NT2/D1 (cell line): ENCODE results near the gene PTPN14.

Source experiments
- SUZ12 ChIP-seq: IDR thresholded peaks from 2 replicates; pipeline ENCODE4 v1.6.1; 2011; ENCODE audit not compliant: insufficient read length, insufficient read depth; ENCODE audit errors: extremely low read depth
- YY1 ChIP-seq: IDR thresholded peaks from 2 replicates; pipeline ENCODE4 v1.6.1; 2011; ENCODE audit not compliant: insufficient read length, insufficient read depth
- ZNF274 ChIP-seq: IDR thresholded peaks from 2 replicates; pipeline ENCODE4 v1.6.1; 2011; ENCODE audit warnings: mild to moderate bottlenecking, low read depth, low read length

- TF ChIP-seq YY1 (no peak), ZNF274 (no peak), SUZ12 (no peak)
Measured at GRCh38 chr1:214553142-214553710, 1.8 kb upstream of the PTPN14 start.
